Measurements from ENCODE around the gene ASB7. TPM values are rescaled to one million over a fixed set of nuclear protein-coding genes. Genes with fewer than 3 reads are reported as not detected.

The ASB7 gene
- total RNA-seq, 1 donor from 2014 or later = 11.6 TPM

DNA sequence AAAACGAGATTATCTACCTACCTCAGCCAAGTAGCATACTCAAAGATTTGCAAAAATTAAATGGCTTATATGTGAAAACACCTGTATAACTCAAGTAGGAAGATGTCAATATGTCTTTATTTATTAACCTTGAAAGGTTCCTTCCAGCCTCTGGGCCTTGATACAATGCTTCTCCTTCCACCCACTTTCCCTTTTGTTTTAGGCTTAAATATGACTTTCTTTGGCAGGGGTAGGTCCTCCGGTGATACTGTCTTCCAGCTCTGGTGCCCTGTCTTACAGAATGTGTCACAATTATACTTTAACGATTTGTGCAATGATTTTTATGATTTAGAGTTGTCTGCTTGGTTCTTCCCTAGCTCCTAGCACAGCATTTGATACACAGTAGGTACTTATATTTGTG lies 4.5 kb upstream of the ASB7 start:
- DNase-seq (ENCODE audit: low read depth in 2 of 2) = no peak

DNA sequence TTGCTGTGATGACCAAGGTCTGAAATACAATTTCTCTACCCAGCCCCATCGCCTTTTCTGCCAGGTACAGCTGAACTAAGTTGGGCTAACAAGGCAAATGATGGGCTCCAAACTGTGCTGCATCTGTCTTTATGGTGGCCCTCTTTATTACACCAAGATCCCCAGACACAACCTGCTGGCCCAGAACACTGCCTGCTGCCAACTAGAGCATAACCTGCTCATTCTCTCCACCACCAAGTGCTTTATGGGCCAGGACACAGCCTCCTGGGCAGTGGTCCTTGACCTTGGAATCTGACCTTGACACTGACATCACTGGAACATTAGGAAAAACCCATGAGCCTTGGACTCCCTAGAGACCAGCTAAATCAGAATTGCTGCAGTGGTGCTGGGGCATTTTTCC lies 3.7 kb upstream of the ASB7 start:
- no peak for DNase-seq (ENCODE audit: low read depth in 2 of 2)

DNA sequence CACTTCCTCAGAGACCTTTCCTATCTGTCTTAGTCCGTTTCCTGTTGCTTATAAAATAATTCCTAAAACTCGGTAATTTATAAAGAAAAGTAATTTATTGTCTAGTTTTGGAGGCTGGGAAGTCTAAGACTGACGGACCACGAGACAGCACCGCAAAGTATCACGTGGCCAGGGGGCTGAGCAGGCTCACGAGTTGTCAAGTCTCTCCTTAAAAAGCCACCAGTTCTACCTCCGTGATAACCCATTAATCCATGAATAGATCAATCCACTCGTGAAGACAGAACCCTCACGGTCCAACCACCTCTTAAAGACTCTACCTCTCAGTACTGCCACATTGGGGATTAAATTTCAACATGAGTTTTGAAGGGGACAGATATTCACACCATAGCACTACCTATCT lies 1.2 kb upstream of the ASB7 start:
- DNase-seq (ENCODE audit: low read depth in 2 of 2) = peak in 1 of 2 donors; percentile 58

DNA sequence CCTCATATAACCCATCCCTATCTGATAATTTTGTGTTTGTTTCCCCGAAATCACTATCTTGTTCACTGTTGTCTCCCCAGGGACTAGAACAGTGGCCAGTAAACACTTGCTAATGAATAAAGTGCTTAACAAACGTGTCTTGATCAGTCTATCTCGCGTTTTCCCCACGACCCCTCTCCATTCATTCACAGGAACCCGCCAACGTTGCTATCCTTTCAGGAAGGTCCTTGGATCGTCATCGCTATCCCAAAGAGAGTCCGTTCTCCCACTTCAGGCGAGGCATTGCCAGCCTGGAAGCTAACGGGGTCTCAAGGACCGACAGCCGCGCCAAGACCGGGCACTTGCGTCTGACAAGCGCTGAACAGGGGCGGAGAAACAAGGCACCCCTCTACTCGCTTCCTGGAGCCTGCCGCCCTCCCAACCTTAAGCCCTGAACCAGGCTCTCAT lies 749 bp upstream of the ASB7 start:
- no peak for DNase-seq (ENCODE audit: low read depth in 2 of 2)

DNA sequence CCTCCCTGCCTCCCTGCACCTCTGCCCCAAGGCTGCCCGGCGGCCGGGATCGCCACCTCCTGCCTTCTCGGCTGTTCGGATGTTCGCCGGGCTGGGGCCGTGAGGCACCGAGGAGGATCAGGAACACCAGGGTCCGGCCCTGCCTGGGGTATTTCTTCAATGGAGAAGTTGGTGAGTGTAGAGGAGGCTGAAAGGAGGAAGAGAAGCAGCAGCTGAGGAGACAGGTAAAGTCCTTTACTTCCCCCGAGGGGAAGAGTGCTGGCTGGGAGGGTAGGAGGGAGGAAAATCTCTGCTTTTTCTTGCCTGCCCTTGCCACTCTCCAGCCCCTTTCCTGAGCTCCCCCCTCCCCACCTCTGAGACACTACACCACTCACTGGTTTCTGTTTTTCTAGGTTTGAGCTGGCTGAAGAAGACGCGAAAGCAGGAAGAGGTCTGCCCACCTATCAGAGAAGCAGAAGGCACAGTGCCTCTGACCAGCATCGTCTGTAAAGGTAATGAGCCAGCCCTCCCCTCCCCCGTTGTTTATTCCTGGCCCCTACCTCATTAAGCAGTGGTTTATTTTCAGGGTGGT lies 519 bp downstream of the ASB7 start:
- peak in 1 of 2 donors; percentile 61 for DNase-seq (ENCODE audit: low read depth in 2 of 2)

DNA sequence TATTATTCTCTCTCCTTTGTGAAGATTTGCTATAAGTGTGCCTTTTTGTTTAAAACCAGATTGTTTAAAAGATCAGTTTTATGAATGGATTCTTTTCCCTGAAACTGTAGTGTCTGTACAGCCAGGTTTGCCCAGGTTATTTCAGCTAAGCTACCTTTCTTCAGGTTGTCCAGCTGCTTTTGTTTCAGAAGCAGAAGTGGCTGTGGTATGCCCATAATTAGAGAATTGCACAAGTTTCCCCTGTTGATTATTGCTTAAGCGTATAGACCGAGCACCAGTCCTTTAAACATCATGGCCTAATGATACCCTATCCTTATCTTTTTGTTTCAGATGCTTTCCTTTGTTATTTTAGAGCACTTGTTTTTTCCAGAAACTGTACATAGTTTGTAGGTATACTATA lies 10.2 kb downstream of the ASB7 start:
- no peak for DNase-seq (ENCODE audit: low read depth in 2 of 2)

DNA sequence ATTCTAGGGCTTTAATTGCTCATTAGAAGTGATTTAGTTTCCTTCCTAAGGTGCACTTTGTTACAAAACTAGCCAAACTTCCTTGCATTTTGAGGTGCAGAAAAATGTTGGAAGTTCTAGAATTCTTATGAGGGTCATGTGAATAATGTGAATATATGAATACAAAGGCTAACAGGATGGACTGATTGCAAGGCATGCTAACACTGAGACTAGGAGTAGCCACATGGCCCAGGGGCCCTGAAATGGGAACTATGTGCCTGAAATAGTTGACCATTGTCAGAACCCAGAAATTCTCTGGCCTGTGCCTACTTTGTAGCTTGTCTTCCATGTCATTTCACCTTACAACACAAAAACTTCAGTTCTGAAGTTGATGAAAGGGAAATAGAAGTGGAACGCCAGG lies 10.8 kb downstream of the ASB7 start:
- DNase-seq (ENCODE audit: low read depth in 2 of 2) = no peak

DNA sequence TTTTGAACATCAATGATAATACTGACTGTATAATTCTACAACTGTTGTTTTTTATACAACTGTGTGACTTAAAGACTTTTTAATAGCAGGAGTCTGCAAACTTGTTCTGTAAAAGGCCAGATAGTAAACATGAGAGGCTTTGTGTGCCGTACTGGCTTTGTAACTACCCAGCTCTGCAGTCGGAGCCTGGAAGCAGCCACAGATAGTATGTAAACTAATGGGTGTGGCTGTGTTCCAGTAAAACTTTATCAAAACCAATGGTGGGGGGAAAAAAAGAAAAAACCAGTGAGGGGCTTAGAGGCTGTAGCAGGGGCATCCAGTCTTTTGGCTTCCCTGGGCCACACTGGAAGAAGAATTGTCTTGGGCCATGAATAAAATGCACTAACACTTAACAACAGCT lies 11.9 kb downstream of the ASB7 start:
- no peak for DNase-seq (ENCODE audit: low read depth in 2 of 2)

DNA sequence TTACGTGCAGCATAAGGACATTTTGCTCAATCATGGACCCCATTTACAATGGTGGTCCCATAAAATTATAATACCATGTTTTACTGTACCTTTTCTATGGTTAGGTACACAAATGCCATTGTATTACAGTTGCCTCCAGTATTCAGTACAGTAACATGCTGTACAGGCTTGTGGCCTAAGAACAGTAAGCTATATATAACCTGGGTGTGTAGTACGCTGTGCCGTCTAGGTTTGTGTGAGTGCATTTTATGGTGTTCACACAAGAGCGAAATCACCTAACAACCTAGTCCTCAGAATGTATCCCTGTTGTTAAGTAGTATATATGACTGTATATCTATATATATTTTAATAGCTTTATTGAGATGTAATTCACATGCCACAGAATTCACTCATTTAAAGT lies 12.5 kb downstream of the ASB7 start:
- no peak for DNase-seq (ENCODE audit: low read depth in 2 of 2)

DNA sequence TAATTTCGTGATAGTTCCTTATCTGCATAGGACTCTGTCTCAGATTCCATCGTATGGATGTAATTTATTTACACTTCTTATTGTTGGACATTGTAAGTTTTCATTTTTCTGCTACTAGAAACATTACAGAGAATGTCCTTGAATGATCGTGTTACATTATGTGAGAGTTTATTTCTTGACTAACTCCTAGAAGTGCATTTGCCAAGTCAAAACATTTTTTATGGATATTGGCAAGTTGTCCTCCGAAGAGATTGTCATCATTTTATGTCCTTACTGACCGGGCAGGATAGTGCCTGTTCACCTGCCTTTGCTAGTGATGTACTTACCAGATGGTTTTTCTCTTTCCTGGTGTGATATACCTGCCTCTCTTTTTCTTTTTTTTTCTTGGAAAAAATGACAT lies 13.4 kb downstream of the ASB7 start:
- DNase-seq (ENCODE audit: low read depth in 2 of 2) = no peak

DNA sequence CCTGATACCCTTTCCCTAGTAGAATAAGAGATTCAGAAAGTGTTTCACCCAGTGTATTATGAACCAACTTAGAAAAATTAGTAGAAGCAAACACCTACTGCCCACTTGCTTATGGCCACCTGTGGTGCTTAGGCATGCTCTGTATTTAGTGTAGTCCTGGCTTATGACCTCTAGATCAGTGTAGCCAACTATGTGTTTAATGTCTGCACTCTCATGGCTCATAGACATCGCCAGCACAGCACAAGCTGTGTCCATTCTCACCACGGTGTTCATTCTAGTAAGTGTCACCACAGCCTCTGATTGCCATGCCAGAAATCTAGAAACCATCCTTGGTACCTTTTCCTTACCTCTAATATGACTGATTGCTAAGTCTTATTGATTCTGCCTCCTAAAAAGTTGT lies 14.3 kb downstream of the ASB7 start:
- no peak for DNase-seq (ENCODE audit: low read depth in 2 of 2)

DNA sequence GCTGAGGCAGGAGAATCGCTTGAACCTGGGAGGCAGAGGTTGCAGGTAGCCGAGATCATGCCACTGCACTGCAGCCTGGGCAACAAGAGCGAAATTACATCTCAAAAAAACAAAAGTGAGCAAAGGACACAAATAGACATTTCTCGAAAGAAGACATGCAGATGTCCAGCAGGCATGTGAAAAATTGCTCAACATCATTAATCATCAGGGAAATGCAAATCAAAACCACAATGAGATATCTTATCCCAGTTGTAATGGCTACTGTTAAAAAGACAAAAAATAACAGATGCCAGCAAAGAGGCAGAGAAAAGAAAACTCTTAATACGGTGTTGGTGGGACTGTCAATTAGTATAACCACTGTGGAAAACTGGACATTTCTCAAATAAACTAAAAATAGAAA lies 20.9 kb downstream of the ASB7 start:
- no peak for DNase-seq (ENCODE audit: low read depth in 2 of 2)

DNA sequence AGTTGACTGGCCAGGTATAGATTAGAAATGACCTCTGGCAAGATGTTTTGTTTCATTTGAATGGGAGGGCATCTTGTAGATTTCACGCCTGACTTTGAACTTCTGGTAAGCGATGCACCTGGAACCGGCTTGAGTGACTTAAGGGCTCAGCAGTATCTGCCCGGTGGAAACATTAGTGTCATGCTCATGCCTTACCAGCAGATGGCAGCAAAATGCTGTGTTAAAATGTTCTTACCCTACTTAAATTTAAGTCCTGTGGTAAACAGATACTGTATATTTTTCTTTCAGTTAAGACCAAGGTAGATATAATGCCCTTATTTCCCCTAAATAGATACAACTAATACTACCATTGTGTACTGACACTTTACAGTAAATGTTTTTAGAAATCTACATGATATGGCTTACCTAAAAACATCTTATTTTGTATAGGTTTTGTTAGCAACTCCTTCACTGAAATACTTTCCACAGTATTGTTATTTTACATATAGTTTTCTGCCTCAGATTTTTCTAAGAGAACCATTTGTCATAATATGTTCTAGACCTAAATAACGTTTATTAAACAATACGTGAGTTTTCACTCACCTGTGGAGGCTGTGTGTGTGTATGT lies 25.5 kb downstream of the ASB7 start:
- DNase-seq (ENCODE audit: low read depth in 2 of 2) = peak; percentile 75 to 82

DNA sequence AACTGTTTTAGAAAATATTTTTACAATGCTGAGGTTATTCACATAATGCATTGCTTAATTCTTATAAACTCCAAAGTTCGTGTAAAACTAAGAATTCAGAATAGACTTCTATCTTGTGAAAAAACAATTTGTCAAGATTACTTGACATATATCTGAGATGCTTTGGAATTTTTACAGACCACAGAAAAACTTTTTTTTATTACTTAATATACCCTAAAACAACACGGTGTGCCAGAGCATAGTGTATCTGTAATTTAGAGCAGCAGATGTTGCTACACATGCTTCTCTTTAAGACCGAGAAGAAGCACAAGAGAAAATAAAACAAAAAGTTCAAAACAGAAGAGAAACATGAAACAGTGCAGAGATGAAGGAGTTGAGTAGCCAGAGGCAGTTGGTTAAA lies 26.4 kb downstream of the ASB7 start:
- DNase-seq (ENCODE audit: low read depth in 2 of 2) = no peak

DNA sequence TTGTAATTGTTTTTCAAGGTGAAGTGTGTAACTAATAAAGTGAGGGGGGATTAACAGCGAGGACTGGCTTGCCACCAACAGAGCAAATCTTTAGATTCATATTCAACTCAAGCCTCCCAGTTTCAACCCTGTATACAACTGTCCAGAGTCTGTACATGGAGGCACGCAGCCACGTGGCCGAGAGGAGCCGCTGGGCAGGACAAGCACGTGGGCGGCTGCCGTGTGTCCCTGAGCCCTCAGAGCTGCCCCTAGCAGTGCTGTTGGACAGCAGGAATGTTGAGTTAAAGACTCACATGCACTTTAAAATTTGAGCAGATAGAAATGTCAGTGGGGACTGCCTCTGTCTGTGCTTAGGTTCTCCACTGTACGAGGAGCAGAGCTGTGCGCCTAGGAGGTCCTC lies 29.4 kb downstream of the ASB7 start:
- DNase-seq (ENCODE audit: low read depth in 2 of 2) = no peak

DNA sequence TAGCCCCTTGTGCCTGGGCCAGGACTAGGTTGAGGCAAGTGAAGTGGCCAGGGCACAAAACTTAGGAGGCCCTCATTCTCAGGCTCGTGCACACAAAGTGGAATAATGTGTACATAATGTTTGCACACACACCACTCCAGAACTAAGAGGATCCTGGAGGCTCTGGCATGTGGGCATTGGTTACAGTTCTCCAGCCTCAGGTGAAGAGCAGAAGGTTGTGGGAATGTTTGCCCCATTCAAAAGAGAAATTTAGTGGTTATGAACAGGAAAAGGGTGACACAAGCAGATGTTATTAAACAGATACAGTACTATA lies 31.3 kb downstream of the ASB7 start:
- DNase-seq (ENCODE audit: low read depth in 2 of 2) = no peak

DNA sequence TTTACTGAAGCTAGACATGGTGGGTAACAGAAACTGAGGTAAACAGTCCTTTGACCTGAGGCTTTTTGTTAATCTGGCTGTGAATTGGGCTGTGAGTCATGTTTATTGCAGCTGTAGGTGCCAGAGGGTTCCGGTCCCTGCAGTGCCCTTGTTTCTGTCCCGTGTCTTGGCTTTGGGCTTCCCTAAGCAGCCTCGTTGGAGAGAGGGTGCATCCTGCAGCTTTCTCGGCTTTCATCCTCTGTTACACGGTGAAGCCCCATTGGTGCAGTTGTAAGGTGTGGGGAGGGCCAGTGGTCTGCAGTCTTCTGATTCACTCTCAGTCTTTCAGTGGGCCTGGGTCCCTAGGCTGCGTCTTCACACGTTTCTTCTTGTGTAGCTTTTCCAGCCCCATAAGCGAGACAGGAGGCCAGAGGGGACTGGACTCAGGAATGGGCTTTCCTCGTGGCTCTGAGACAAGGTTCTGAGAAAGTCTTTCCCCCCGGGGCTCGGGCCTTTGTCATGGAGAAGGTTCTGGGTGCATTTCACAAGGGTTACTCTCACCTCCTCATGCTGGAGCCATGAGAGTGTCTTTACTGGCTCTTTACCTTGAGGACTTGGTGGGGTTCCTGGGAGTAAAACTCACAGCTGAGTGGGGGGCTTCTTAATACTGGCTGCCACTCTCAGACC lies 33.1 kb downstream of the ASB7 start:
- peak in 1 of 2 donors; percentile 44 for DNase-seq (ENCODE audit: low read depth in 2 of 2)

DNA sequence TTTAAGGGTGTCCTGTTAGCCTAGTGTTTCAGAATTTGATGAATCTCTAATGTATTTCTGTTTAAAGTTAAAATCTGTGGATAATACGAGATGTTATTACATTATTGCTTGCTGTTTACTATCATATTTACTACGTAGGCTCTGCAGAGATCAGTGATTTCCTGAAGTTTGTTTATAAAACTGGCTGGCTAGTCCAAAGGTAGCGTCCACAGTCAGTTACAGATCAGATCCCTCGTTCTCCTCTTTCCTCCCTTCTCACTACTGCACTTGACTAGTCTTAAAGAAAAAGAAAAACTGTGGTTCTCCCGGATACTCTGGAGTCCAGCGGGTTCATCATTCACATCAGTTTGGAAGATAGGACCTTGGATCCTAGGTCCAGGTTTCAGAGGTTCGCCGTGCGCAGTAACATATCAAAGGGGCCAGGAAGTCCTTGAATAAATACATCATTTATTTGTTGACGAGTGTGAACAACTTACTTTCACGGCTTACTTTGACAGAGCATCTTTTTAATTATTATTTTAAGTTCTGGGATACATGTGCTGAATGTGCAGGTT lies 35.9 kb downstream of the ASB7 start:
- DNase-seq (ENCODE audit: low read depth in 2 of 2) = no peak

DNA sequence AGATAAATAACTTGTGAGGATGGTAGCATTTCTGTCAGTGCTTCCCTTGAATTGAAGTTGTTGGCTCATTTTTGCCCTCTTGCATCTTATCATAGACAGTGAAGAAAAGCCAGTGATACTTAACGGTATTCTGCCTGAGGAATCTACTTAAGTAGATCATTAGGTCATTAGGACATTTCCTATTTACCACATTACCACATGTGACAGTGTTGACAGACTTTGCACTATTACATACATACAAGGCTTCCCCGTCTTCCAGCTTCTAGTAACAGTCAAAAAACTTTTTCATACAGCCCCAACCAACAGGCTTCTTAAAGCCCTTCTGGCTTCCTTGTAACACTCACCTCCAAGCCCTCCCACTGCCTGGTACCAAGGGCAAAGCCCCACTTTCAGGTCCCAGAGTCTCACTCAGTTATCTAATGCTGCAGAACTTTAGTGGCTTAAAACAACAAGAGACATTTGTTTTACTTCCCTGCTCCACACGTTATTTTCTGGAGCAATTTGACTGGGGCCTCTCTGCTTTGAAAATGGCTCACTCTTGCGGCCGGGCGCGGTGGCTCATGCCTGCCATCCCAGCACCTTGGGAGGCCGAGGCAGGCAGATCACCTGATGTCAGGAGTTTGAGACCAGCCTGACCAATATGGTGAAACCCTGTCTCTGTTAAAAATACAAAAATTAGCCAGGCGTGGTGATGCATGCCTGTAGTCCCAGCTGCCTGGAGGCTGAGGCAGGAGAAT lies 40.0 kb downstream of the ASB7 start:
- no peak for DNase-seq (ENCODE audit: low read depth in 2 of 2)

DNA sequence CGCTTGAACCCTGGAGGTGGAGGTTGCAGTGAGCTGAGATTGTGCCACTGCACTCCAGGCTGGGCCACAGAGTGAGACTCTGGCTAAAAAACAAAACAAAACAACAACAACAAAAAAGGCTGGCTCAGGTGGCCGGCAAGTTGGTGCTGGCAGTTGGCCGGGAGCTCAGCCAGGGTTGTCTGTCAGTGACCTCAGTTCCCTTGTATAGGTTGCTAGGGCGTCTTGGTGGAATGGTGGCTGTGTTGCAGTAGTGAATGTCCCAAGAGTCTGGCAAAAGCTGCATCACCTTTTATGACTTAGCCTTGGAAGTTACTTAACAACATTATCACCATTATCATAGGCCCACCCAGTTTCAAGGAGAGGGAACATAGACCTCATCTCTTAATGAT lies 40.6 kb downstream of the ASB7 start:
- no peak for DNase-seq (ENCODE audit: low read depth in 2 of 2)

DNA sequence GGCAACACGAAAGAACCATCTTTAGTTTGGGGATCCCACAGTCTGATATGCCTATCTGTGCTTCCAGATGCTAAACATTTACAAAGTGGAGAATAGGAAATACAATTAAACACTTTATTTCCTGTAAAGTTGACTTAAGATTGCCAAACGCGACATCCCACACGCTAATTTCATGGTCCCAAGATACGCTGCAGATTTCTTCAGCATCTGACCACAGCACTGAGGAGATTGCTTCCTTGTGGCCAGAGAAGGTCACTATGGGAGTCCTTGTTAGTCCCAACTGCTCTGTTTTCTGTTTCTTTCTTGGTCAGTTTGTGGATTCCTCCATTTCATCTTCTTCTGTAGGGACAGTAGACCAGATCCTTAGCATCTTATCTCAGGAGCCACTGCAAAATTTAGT lies 43.3 kb downstream of the ASB7 start:
- no peak for DNase-seq (ENCODE audit: low read depth in 2 of 2)

DNA sequence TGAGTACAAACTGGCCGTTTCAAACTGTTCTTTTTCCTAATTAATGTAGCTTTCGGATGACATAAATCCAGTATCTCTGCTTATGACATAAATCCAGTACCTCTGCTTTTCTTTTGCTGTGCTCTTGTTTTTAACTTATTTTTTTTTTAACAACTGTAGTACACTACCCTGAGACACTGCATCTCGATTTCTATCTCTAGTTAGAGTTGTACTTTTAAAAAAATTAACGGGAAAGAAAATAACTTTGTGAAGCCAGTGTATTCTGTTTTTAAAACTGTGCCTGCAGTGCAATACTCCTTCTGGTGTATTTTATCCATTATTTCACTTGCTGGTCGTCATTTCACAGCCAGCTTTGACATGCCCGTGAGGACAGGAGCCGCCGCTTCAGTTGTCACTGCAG lies 46.6 kb downstream of the ASB7 start:
- no peak for DNase-seq (ENCODE audit: low read depth in 2 of 2)

DNA sequence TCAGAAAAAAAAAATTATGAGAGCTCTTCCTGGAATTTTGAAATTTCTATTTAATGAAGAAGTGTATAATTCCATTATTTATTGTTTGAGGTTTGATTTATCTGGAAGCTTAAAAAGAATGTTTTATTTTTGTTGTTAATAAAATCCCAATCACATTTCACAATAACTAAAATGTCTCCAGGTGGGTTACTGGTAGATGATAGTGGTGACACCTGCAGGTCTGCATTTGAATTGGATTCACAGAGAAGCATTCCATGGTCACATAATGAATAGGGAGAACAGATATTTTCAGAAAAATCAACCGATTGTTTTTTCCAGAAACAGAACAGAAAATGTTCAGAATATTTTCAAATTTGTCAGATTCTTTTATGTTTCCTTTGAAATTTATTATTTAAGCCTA lies 48.3 kb downstream of the ASB7 start:
- no peak for DNase-seq (ENCODE audit: low read depth in 2 of 2)
